Nephron (organoid): ENCODE results near the gene SLC25A34.

Experiments used
- H3K27ac Mint-ChIP-seq, 3 experiments: 2 replicates each; pipeline ENCODE4 v1.8.0; 2020; ENCODE audit warnings: mixed read lengths in 3 of 3, mild to moderate bottlenecking in 2 of 3, moderate library complexity in 1 of 3
- H3K27me3 Mint-ChIP-seq: 2 replicates; pipeline ENCODE4 v1.8.0; 2021; ENCODE audit warnings: low read depth, mild to moderate bottlenecking, moderate library complexity, mixed read lengths
- H3K36me3 Mint-ChIP-seq: 2 replicates; pipeline ENCODE4 v1.8.0; 2020; ENCODE audit warnings: low read depth, mixed read lengths
- H3K4me1 Mint-ChIP-seq: 2 replicates; pipeline ENCODE4 v1.8.0; 2020; ENCODE audit warnings: mixed read lengths
- H3K4me3 Mint-ChIP-seq, 3 experiments: 2 replicates each; pipeline ENCODE4 v1.8.0; 2020; ENCODE audit warnings: mild to moderate bottlenecking in 3 of 3, mixed read lengths in 3 of 3, moderate library complexity in 2 of 3
- H3K9me3 Mint-ChIP-seq: 2 replicates; pipeline ENCODE4 v1.8.0; 2020; ENCODE audit warnings: mixed read lengths
- TF ChIP-seq, protein P1 (sequence below), 3 experiments: fragments of 200-600 bp; sonication (generic); IDR thresholded peaks; one replicate each; pipeline ENCODE4 v1.5.0; 2021; ENCODE audit warnings: antibody characterized with exemption in 3 of 3; ENCODE audit not compliant: unreplicated experiment in 3 of 3

SLC25A34 gene

DNA sequence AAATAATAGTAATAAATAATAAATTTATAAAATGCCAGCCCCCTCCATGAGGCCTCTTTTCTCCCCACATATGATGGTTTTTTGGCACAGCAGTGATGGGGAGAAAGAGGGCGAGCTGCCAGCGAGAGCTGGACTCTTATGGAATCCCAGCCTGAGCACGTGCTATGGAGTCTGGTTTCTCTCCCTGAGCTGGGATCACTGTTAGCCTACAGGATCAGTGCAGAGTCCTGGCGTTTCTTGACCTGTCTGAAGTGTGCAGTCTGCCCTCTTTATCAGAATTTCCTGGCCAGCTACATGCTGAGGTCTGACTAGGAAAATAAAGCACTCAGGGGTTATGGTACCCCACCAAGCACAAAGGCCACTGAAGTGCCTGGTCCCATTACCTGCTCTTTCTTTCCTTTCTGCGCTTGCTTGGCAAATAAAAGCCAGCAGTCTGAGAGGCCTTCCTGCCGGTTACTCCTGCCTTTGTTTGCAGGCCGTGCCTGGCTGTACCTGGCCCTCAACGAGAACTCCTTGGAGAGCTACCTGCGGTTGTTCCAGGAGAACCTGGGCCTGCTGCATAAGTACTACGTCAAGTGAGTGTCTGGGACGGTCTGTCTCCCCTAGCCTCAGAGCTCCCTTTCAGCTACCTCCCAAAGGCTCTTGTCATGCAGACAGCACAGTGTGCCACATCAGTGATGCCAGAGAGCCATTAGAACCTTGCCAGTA lies 18.5 kb upstream of the SLC25A34 start:
- TF ChIP-seq, protein P1, sequence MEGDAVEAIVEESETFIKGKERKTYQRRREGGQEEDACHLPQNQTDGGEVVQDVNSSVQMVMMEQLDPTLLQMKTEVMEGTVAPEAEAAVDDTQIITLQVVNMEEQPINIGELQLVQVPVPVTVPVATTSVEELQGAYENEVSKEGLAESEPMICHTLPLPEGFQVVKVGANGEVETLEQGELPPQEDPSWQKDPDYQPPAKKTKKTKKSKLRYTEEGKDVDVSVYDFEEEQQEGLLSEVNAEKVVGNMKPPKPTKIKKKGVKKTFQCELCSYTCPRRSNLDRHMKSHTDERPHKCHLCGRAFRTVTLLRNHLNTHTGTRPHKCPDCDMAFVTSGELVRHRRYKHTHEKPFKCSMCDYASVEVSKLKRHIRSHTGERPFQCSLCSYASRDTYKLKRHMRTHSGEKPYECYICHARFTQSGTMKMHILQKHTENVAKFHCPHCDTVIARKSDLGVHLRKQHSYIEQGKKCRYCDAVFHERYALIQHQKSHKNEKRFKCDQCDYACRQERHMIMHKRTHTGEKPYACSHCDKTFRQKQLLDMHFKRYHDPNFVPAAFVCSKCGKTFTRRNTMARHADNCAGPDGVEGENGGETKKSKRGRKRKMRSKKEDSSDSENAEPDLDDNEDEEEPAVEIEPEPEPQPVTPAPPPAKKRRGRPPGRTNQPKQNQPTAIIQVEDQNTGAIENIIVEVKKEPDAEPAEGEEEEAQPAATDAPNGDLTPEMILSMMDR (IDR thresholded peaks at IDR 0.05; ENCODE audit: unreplicated experiment in 3 of 3) = no peak
- peaks cover 30% of the 10 kb centered on the region for H3K4me1 Mint-ChIP-seq
- H3K27me3 Mint-ChIP-seq = no peaks in the 10 kb centered on the region
- H3K9me3 Mint-ChIP-seq = no peaks in the 10 kb centered on the region
- H3K4me3 Mint-ChIP-seq = no peak overlapping the region
- no peak overlapping the region for H3K27ac Mint-ChIP-seq
- peaks cover 40% of the 10 kb centered on the region for H3K36me3 Mint-ChIP-seq

GRCh38 chr1:15718199-15718601 lies 17.9 kb upstream of the SLC25A34 start:
- Mint-ChIP-seq H3K9me3 (no peaks in the 10 kb centered on the region), H3K4me3 (no peak overlapping the region), H3K4me1 (peaks cover 34% of the 10 kb centered on the region), H3K27ac (no peak overlapping the region), H3K36me3 (peaks cover 44% of the 10 kb centered on the region), H3K27me3 (no peaks in the 10 kb centered on the region)
- TF ChIP-seq, protein P1 (IDR thresholded peaks at IDR 0.05; ENCODE audit: unreplicated experiment in 3 of 3) = no peak

DNA sequence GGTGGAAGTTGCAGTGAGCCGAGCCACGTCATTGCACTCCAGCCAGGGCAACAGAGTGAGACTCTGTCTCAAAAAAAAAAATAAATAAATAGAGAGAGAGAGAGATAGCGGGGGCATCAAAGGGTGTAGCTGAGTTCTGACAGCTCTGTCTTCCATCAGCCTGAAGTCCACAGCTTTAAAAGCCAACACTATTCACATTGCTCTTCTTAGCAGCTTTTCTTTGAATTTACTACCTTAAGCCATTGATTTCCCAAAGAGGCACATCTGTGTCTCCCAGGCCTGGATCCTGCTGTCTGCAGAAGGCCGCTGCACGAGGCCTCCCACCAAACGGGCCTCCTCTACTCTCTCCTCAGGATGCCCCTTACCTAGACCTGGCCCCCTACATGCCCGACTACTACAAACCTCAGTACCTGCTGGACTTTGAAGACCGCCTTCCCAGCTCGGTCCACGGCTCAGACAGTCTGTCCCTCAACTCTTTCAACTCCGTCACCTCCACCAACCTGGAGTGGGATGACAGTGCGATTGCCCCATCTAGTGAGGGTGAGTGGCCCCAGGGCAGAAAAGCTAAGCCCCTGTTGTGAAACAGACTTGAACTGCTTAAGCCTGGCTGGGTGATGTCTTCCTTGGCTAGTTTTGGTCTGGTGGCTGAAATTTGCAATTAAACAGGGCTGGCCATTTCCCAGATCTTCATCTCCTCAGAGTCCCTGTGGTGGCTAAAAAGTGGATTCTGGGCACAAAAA lies 16.5 kb upstream of the SLC25A34 start:
- Mint-ChIP-seq H3K4me1 (peaks cover 28% of the 10 kb centered on the region), H3K27me3 (no peaks in the 10 kb centered on the region), H3K27ac (no peak overlapping the region), H3K4me3 (no peak overlapping the region), H3K9me3 (no peaks in the 10 kb centered on the region), H3K36me3 (peaks cover 39% of the 10 kb centered on the region)
- TF ChIP-seq, protein P1 (IDR thresholded peaks at IDR 0.05; ENCODE audit: unreplicated experiment in 3 of 3) = no peak

GRCh38 chr1:15720861-15721260 lies 15.2 kb upstream of the SLC25A34 start:
- no peaks in the 10 kb centered on the region for H3K27me3 Mint-ChIP-seq
- peaks cover 21% of the 10 kb centered on the region for H3K4me1 Mint-ChIP-seq
- no peaks in the 10 kb centered on the region for H3K9me3 Mint-ChIP-seq
- H3K4me3 Mint-ChIP-seq = no peak overlapping the region
- TF ChIP-seq, protein P1 (IDR thresholded peaks at IDR 0.05; ENCODE audit: unreplicated experiment in 3 of 3) = no peak
- no peak overlapping the region for H3K27ac Mint-ChIP-seq
- H3K36me3 Mint-ChIP-seq = peaks cover 42% of the 10 kb centered on the region

GRCh38 chr1:15722411-15722810 lies 13.6 kb upstream of the SLC25A34 start:
- H3K36me3 Mint-ChIP-seq = peaks cover 44% of the 10 kb centered on the region
- no peak overlapping the region for H3K27ac Mint-ChIP-seq
- H3K4me3 Mint-ChIP-seq = no peak overlapping the region

More at GRCh38 chr1:15722411-15722810, 13.6 kb upstream of the SLC25A34 start:
- TF ChIP-seq, protein P1 (IDR thresholded peaks at IDR 0.05; ENCODE audit: unreplicated experiment in 3 of 3) = no peak
- Mint-ChIP-seq H3K4me1 (peaks cover 29% of the 10 kb centered on the region), H3K27me3 (no peaks in the 10 kb centered on the region), H3K9me3 (no peaks in the 10 kb centered on the region)
